ENCODE results near the gene F8A1.
"Not testable (repeated sequence)": the region's sequence is repeated elsewhere in the genome, so short reads cannot be mapped to it uniquely, and the experiment has no call there.

F8A1 gene

DNA sequence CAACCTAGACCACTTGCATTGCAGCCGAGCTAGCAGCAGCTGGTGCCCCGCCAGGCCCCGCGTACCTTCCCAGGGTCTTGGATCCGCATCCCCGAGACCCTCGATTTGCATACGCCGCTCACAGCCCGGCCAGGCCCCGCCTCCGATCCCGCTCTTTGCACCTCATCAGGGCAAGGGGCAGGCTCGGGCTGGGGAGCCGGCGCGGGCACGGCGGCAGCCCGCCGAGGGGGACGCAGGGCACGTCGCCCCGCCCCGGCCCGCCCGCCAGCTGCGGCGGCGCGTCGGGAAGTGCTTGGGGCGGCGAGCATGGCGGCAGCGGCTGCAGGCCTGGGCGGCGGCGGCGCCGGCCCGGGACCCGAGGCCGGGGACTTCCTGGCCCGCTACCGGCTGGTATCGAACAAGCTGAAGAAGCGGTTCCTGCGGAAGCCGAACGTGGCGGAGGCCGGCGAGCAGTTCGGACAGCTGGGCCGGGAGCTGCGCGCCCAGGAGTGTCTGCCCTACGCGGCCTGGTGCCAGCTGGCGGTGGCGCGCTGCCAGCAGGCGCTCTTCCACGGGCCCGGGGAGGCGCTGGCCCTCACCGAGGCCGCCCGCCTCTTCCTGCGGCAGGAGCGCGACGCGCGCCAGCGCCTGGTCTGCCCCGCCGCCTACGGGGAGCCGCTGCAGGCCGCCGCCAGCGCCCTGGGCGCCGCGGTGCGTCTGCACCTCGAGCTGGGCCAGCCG lies at the start of gene F8A1:
F8A1 (plus strand) TSS at position 287 of the 720 bp plus-strand sequence; CDS start at position 307, 20 bp downstream.
- not testable (repeated sequence) for DNase-seq (ENCODE audit: low read depth)

DNA sequence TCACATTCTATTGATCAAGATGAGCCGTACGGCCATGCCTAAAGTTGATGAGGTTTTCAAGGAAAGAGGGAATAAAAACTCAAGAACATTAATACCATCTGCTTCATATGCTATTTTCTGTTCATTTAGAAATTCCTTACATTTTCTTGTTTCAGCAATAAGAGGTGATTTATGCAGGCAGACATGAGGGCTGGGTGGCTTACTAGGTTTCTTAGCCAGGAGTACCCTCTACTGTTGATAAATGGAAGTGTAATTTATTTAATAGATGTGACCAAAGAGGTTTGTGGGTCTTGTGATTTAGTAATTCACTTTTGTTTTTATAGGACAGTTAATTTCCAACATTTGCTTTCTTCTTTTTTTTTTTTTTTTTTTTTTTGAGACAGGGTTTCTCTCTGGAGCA lies 45.3 kb upstream of the F8A1 start:
- peak; percentile 69 for DNase-seq (ENCODE audit: low read depth)

DNA sequence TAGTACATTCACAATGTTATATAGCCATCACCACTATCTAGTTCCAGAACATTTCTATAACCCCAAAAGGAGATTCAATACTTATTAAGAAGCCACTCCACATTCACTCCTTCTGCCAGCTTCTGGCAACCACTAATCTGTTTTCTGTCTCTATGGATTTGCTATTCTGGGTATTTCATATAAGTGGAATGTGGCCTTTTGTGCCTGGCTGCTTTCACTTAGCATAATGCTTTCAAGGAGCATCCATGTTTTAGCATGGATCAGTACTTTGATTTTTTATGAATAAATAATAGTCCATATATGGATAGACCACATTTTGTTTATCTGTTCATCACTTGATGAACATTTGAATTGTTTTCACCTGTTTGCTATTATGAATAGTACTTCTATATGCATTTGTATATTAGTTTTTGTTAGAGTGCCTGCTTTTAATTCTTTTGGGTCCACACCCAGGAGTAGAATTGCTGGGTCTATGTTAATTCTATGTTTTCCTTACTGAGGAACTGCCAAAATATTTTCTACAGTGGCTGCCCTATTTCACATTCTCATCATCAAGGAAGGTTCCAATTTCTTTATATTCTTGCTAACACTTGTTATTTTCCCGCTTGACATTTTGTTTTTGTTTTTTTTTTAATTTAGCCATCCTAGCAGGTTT lies 35.1 kb upstream of the F8A1 start:
- no peak for DNase-seq (ENCODE audit: low read depth)

DNA sequence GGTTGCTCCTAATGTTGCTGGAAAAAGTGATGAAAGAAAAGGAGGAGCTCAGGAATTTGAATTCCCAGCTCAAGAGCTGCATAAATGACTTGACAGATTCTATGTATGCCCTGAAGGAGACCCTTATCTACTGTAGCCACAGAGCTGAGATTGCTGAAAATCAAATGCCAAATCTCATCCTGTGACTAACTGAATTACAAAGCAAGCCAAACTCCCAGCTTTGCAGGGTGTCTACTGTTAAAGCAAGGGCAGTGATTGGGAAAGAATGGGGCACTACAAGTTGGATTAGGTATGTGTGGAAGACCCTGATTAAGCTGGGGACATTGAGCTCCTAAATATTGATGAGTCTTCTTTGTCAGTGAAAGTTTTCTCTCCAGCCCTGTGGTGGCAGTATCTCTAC lies 30.9 kb upstream of the F8A1 start:
- DNase-seq (ENCODE audit: low read depth), result peak; percentile 5

DNA sequence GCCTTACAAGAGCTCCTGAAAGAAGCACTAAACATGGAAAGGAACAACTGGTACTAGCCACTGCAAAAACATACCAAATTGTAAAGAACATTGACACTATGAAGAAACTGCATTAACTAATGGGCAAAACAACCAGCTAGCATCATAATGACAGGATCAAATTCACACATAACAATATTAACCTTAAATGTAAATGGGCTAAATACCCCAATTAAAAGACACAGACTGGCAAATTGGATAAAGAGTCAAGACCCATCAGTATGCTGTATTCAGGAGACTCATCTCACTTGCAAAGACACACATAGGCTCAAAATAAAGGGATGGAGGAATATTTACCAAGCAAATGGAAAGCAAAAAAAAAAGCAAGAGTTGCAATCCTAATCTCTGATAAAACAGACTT lies 17.6 kb upstream of the F8A1 start:
- DNase-seq (ENCODE audit: low read depth), result not testable (repeated sequence)

DNA sequence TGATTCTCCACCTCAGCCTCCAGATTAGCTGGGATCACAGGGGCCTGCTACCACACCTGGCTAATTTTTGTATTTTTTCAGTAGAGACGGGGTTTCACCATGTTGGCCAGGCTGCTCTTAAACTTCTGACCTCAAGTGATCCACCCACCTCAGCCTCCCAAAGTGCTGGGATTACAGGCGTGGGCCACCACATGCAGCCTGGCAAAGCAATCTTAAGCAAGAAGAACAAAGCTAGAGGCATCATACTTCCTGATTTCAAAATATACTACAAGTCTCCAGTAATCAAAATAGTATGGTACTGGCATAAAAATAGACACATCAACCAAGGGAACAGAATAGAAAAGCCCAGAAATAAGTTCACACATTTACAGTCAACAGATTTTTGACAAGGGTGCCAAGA lies 12.8 kb upstream of the F8A1 start:
- no peak for DNase-seq (ENCODE audit: low read depth)

DNA sequence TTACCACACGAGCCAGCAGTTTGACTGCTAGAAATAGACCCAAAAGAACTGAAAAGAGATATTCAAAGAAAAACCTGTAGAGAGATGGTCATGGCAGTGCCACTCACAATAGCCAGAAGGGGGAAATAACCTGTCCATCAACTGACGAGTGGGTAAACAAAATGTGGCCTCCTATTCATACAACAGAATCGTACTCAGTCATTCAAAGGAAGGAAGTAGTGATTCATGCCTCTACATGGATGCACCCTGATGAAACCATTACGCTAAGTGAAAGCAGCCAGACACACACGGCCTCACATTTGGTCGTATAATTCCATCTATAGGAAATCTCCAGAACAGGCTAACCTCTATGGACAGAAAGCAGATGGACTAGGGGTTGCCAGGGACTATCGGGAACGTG lies 2.1 kb upstream of the F8A1 start:
- DNase-seq (ENCODE audit: low read depth), result not testable (repeated sequence)

DNA sequence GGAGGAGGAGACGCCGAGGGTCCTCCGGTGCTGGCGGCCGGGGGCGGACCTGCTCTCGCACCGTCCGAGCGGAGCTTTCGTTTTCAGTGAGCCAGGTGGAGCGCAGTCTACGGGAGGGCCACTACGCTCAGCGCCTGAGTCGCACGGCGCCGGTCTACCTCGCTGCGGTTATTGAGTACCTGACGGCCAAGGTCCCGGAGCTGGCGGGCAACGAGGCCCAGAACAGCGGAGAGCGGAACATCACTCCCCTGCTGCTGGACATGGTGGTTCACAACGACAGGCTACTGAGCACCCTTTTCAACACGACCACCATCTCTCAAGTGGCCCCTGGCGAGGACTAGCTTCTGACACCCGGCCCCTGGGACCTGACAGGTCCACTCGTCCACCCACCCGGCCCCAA lies 1.1 kb upstream of the F8A1 start:
- DNase-seq (ENCODE audit: low read depth), result not testable (repeated sequence)

DNA sequence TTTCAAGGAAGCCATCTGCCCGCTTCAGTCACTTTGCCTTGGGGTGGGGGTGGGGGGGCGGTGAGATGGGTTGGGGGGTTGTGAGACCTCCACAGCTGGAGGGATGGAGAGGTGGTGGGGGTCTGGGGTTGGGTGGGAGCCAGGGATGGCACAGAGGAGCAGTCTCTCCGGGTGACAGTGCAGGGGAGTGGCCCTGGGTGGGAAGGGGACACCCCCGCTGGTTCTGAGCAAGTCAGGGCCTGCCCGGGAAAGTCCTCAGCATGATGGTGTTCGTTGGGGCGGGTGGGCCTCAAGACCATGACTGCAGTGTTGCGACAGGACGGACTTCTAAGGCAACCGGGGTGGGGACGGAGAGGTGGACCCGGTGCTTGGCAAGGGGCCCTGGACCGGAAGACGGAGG lies 606 bp upstream of the F8A1 start:
- DNase-seq (ENCODE audit: low read depth), result not testable (repeated sequence)

DNA sequence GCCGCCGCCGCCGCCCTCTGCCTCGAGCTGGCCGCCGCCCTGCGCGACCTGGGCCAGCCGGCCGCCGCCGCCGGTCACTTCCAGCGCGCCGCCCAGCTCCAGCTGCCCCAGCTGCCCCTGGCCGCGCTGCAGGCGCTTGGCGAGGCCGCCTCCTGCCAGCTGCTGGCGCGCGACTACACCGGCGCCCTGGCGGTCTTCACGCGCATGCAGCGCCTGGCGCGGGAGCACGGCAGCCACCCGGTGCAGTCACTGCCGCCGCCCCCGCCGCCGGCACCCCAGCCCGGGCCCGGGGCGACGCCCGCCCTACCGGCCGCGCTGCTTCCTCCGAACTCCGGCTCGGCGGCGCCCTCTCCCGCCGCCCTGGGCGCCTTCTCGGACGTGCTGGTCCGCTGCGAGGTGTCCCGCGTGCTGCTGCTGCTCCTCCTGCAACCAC lies 650 bp downstream of the F8A1 start:
- DNase-seq (ENCODE audit: low read depth), result not testable (repeated sequence)

DNA sequence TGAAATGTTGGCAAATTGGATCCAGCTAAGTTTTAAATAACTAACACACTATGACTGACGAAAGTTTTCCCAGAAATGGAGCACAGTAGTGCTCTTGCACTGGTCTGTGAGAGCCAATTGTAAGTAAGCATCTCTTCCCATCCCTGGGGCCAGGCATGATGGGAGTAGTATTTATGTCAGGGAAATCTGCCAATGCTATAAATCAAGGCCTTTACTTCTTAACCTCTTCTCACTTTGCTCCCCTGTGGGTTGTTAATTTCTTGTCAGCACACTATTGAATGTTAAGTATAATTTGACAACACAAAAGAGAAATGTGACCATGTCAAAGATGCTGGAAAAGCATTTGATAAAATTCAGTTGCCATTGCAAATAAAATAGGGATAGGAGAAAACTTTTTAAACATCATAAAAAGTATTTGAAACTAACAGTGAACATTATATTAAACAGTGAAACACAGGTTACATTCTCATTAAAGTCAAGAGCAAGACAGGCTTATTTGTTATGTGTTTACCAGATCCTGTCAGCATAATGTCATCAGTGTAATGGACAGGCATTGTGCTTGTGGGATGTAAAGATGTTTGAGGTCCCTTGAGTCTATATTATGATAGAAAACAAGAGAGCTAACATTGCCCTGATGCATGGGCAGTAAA lies 5.0 kb downstream of the F8A1 start:
- no peak for DNase-seq (ENCODE audit: low read depth)

DNA sequence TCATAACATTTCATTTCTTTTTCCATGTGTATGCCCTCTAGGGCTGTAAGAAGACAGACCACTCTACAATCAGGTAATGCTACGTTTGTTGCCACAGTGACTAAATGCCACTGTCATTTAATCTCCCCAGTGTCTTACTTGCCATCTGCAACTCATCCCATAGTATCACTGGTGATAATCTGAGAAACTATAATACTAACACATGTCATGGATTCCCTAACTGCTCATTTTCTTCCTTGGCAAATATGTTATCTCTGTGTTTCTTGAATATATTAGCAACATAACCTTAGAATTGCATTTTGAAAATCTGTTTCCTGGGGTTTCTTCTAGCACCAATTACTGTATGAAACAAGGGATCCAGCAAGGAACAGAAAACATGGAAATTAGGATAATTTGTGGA lies 6.1 kb downstream of the F8A1 start:
- no peak for DNase-seq (ENCODE audit: low read depth)

DNA sequence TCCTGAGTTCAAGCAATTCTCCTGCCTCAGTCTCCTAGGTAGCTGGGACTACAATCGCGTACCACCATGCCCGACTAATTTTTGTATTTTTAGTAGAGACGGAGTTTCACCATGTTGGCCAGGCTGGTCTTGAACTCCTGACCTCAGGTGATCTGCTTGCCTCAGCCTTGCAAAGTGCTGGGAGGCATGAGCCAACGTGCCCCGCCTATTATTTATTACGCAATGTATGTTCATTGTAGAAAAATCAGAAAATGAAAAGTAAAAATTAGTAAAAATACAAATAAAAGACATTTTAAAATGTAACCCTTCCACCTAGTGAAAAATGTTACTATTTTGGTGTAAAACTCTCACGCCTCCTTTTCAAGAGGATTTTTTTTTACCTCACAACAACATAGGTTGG lies 14.2 kb downstream of the F8A1 start:
- no peak for DNase-seq (ENCODE audit: low read depth)

DNA sequence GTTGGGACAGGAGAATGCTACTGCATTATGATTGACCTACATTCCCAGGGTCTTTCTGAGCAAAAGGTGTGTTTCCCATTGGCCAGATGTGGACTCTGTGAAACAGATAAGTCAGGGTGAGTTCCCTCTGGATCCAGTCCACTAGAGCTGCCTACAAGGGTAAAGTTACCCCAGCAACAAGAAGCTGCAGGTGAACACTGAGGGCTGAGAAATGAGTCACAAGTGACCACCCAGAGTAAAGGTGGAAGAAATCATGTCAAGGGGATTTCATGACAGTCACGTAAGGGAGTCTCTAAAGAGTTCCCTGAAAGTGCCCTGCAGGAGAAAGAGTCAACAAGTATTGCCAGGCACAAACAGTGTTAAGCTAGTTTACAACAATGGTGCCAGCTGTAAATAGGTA lies 16.3 kb downstream of the F8A1 start:
- no peak for DNase-seq (ENCODE audit: low read depth)

DNA sequence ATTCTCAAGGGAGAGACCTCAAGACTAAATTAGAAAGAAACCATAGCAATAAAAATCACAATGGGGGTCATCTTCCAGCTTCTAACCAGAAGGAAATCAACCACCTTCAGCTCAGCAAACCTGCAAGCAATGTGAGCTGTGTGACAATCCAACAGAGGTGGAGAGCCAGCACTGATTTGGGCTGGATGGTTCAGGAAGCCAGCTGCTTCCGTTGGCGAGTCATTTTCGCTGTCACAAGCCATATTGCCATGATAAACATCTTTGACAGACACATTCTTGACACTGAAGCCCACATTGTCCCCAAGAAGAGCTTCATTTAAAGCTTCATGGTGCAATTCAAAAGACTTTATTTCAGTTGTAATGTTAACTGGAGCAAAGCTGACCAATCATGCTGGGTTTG lies 22.7 kb downstream of the F8A1 start:
- DNase-seq (ENCODE audit: low read depth), result no peak

DNA sequence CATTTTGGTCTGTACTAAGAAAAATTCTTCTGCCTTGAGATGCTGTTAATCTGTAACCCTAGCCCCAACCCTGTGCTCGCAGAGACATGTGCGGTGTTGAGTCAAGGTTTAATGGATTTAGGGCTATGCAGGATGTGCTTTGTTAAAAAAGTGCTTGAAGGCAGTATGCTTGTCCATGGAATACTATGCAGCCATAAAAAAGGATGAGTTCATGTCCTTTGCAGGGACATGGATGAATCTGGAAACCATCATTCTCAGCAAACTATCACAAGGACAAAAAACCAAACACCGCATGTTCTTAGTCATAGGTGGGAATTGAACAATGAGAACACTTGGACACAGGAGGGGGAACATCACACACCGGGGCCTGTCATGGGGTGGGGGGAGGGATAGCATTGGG lies 23.9 kb downstream of the F8A1 start:
- DNase-seq (ENCODE audit: low read depth), result not testable (repeated sequence)

DNA sequence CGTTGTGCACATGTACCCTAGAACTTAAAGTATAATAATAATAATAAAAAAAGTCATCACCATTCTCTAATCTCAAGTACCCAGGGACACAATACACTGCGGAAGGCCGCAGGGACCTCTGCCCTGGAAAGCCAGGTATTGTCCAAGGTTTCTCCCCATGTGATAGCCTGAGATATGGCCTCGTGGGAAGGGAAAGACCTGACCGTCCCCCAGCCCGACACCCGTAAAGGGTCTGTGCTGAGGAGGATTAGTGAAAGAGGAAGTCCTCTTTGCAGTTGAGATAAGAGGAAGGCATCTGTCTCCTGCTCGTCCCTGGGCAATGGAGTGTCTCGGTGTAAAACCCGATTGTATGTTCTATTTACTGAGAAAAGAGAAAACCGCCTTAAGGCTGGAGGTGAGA lies 24.4 kb downstream of the F8A1 start:
- DNase-seq (ENCODE audit: low read depth), result not testable (repeated sequence)

DNA sequence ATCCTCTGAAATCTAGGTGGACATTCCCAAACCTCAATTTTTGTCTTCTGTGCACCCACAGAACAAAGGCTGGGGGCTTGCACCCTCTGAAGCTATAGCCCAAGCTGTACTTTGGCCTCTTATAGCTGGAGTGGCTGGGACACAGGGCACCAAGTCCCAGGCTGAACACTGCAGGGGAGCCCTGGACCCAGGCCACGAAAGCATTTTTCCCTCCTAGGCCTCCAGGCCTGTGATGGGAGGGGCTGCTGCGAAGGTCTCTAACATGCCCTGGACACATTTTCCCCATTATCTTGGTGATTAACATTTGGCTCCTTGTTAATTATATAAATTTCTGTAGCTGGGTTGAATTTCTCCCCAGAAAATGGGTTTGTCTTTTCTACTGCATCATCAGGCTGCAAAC lies 27.9 kb downstream of the F8A1 start:
- no peak for DNase-seq (ENCODE audit: low read depth)

DNA sequence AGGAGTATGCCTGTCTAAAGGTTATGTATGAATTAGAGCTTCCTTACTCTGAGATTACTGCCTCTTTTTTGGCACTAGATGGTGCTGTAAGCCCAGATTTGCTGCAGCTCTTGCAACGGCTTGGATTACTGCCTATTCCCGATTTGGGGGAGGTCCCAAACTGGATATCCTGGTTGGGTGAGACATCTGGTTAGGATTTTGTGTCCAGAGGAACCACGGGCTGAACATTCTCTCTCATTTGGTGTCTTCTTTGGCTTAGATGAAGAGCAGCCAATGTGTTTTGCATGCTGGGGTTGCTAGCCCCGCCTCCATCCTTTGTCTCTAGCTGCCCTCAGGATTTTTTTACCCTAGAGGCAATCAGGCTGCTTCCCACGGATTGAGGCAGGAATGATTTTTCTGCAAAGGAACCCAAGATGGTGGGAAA lies 31.9 kb downstream of the F8A1 start:
- peak; percentile 73 for DNase-seq (ENCODE audit: low read depth)

DNA sequence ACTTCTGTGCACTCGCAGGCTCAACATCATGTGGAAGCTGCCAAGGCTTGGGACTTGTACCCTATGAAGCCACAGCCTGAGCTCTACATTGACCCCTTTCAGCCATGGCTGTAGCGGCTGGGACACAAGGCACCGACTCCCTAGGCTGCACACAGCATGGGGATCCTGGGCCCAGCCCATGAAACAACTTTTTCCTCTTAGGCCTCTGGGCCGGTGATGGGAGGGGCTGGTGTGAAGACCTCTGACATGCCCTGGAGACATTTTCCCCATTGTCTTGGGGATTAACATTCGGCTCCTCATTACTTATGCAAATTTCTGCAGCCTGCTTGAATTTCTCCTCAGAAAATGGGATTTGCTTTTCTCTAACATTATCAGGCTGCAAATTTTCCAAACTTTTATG lies 38.6 kb downstream of the F8A1 start:
- not testable (repeated sequence) for DNase-seq (ENCODE audit: low read depth)
